ENCODE measurements around the gene SYTL3.
A peak's percentile ranks its signal among the peaks of the same experiment; 100 is the strongest.
"Not testable (repeated sequence)": the region's sequence is repeated elsewhere in the genome, so short reads cannot be mapped to it uniquely, and the experiment has no call there.

SYTL3 gene

DNA sequence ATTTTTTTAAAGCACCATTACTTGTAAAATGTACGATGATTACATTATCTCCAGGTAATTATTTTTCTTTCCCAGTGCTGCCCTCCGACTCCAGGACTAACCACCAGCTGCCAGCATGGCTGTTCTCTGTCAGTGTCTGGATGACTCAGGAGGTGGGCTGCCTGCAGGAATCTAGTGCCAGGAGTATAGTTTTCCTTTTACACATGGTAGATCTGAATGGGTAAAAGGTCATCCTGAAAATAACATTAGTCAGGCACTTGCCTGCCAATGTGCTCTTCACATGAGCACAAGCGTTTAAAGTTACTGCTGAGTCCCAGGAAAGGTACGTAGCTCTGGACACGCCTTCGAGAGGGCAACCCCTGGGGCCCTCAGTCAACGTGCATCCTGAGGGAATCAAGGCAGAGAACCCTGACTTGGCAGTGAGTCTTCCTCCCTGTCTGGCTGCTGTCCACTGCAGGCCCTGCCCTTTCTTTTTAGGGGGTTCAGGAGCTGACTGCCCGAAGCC lies 7.7 kb upstream of the SYTL3 start:
- DNase-seq, result no peak

- no peak for DNase-seq
Measured at GRCh38 chr6:158643836-158644230, 6.0 kb upstream of the SYTL3 start.

- peak; percentile 58 for DNase-seq
Measured at GRCh38 chr6:158644231-158645063, 5.4 kb upstream of the SYTL3 start, which contains the start of gene DYNLT1. Gene DYNLT1 (minus strand): TSS chr6:158644743. CDS start chr6:158644708, 35 bp downstream.

DNA sequence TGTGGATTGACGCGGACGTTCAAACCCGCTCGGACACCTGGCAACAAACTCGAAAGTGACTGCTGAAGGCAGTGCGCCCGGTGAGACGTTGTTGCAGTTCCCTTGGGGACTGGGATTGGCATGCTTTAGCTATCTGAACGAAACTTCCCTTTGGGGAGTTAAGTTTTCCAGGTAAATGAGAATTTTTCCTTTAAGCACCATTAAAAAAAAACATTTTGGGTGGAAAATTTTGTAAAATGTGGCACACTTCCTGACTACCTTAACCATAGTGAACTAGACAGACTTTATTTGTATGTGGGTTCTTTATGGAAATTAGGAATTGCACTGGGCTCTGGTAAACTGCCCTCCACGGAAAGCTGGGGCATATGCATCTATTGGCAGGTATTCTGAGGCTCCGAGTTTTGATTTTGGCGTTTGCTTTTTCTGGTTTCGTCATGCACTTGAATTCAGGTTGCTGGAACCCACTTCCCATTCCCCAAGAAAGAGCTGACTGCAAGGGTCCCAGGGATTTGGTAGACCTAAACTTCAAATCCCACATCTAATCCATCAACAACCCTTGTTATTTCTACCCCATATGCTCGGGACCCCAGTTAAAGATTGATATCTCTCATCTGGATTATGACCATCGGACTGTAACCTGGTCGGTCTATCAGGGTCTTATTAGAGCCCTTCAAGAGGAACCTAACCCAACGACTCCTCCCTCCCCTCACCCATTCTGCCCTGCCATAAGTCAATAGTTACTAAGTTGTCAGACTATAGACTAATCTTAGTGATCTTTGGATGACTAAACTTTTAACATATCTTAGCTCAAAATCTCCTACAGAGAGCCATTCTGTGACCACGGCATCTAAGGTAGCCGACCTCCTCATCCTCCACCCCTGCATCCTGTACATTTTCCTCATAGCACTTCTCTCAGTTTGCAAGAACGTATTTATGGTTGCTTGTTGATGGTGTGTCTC lies 4.5 kb upstream of the SYTL3 start:
- no peak for DNase-seq

DNA sequence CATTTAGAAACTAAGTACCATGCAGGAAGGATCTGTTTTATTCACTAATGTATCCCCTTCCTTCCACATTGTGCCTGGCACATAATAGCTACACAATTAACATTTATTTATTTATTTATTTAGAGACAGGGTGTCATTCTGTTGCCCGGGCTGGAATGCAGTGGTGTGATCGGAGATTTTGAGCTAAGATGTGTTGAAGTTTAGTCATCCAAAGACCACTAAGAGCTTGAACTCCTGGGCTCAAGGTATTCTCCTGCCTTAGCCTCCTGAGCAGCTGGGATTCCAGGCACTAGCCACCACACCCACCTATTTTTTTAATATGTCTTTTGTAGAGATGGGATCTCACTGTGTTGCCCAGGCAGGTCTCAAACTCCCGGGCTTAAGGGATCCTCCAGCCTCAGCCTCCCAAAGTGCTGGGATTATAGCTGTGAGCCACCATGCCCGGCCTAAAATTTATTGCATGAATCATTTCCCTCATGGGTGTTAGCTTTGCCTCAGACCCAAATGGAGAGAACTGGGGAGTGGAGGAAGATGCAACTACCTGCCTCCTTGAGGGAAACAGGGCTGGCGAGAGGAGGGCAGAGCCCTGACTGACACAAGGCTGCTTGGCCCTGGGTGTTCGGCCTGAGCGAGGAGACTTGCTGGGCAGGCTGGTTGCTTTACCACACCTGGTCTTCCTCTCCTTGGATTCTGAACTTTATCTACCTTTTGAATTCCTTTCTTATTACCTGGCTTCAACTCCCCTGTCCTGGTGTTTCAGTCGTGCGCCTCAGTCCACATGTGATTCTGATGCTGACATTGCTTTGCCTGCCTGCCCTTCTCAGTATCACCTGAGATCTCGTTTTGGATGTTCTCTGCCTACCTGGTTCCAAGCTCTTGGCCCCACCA lies 3.6 kb upstream of the SYTL3 start:
- DNase-seq, result no peak

DNA sequence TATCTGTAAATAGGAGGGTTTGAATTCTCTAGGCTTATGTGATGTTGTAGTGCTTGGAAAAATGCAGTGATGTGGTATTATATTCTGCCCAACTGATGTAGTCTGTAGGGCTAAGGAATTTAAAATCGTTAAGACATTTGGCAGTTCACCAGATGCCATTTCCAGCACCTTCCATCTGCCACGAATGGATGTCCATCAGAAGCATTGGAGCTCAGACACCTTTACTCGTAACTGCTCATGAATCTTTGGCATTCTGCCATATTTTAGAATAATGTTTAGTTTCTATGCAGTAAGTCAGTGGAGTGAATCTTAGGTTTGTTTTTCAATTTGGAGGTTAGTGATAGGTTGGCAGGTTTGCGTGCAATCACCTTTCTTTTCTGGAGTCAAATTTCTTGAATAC lies 2.4 kb upstream of the SYTL3 start:
- DNase-seq, result no peak

DNA sequence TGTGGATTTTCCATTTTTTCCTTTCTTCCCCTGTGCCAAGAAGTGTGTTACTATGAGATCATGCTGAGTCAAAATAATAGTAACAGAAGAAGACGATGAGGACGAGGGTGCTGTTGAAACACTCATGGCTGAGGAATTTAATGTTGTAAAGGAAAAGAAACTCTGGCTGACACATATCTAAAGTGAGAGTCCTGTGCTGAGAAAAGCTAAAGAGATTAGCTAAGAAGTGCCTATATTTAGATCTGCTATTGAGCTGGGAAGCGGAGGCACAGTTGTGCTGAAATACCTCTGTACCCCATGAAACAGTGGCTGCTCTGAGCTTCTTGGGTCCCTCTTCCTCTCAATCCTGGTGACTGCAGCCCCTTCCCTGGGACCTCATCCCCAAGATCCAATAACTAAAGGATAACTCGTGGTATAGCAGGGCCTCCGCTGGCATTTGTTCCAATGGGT lies 1.1 kb upstream of the SYTL3 start:
- DNase-seq, result no peak

- DNase-seq, result not testable (repeated sequence)
Measured at GRCh38 chr6:158651981-158652737, 2.3 kb downstream of the SYTL3 start.

- DNase-seq, result no peak
Measured at GRCh38 chr6:158653577-158654354, 3.9 kb downstream of the SYTL3 start.

- DNase-seq, result no peak
Measured at GRCh38 chr6:158654498-158654897, 4.6 kb downstream of the SYTL3 start.

DNA sequence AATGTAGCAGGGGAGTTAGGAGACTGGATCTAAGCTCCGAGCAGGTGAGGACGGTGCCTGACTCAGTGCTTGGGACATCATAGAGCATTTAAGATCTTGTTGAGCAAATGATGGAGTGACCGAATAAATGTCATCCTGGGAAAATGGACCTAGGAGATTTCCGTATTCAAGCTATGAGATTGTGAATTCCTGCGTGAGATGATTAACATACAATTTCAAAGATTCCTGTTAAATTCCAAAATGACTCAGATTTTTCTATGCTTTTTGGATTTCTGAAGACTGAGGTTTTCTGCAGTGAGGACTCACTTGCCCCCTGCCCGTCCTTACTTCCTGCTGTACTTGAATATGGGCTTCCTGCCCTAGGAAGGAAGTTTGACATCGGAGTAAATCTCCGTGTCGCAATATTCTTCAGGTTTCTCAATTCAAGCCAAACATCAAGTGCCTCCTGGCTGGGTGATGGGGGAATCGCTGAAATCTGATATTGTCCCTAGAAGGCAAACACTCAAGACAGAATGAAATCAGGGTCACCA lies 5.2 kb downstream of the SYTL3 start:
- DNase-seq, result no peak

DNA sequence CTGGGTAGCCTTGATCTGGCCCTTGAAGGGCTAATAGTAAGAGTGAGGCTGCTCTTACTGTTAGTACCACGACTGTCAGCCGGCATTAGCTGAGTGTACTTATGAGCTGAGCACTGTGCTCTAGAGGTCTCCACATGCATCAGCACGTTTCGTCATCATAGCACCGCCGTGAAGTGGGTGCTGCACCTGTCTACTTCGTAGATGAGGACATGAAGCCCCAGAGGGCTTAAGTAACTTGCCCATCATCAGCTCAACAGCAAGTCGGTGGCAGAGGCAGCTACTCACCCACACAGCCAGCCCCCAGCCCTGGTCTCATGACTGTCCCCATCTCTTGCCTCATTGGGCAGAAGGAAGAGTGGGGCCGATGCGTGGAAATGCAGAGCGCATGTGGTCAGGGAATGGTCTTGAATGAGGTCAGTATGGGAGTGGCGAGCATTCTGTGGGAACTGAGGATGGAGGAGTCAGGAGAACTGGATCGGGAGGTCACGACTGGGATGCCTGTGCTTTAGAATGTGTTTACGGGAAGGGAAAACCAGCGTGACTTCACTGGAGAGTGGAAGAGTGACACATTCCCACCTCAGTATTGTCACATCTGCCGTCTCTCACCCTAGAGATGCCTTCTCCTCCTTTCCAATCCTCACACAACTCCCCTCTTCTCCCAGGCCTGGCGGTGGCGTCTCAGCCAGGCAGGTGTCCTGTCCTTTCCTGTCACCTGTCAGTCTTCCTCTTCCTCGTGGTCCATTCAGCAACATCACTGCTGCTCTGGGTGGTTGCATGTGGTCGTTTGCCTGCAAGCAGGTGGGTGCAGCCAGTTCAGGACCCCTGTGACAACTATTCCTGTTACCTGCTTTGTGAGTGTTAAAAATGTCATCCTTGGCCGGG lies 6.0 kb downstream of the SYTL3 start:
- DNase-seq, result peak; percentile 66

GRCh38 chr6:158656986-158657385 lies 7.1 kb downstream of the SYTL3 start:
- DNase-seq, result not testable (repeated sequence)

DNA sequence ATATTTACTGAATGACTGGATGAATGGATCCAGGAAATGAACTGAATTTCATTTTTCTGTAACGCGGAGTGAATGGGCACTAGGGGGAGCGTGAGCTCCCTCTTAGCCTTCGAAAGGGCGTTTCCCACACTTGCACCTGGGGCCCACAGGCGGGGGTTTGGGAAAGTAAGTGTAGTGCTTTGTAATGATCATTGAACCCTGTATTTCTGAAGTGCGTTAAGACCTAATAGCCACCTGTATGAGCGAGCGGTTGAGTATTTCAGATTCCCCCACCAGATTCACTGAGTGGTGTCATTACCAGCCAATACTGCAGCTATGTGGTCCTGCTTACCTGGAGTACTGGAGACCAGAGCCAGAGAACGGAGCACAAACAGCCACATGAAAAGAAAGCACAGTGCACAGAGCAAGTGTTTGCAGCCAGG lies 10.5 kb downstream of the SYTL3 start:
- peak; percentile 33 for DNase-seq

- no peak for DNase-seq
Measured at GRCh38 chr6:158661156-158661685, 11.4 kb downstream of the SYTL3 start.

- DNase-seq, result no peak
Measured at GRCh38 chr6:158662607-158662953, 12.7 kb downstream of the SYTL3 start.

GRCh38 chr6:158662954-158663624 lies 13.2 kb downstream of the SYTL3 start:
- DNase-seq, result no peak

DNA sequence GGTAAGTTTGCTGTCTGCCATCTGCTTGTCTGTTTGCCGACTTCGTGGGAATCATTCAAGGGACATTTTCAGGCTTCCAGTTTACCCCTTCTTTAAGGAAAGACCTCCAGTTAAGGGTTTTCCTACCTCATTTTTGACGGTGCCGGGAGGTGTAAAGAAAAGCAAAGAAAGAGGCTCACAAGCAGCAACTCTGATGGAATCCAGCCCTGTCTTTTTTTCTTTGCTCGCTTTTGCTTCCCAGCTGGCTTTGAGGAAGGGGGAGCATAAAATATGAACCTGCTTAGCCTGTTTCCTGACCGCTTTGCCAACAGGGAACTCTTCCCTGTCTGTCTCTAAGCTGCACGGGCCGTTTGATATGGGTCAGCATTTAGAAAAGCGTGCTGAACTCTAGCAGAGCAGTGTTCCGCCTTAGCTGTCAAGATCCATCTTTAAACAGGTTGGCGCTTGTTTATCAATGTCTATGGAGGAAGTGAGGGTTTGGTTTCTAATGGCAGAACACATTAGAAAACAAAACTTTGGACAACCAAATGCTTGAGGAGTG lies 13.8 kb downstream of the SYTL3 start:
- DNase-seq, result no peak

Measured in NCI-H1436 treated with DMSO at 0.1 percent for 48 hours (cell line).